Stimulated activated CD4-positive, alpha-beta T cell treated with anti-CD3 and anti-CD28 coated beads, Interleukin-4, amount 100 ng/mL, for 24 hours (primary cell): ENCODE measurements around the gene NME8.
"Not testable (repeated sequence)": the region's sequence is repeated elsewhere in the genome, so short reads cannot be mapped to it uniquely, and the experiment has no call there.

Source experiments
- DNase-seq: peaks from one replicate; pipeline ENCODE4 v3.0.0-alpha.2; 2020

NME8 gene, protein sequence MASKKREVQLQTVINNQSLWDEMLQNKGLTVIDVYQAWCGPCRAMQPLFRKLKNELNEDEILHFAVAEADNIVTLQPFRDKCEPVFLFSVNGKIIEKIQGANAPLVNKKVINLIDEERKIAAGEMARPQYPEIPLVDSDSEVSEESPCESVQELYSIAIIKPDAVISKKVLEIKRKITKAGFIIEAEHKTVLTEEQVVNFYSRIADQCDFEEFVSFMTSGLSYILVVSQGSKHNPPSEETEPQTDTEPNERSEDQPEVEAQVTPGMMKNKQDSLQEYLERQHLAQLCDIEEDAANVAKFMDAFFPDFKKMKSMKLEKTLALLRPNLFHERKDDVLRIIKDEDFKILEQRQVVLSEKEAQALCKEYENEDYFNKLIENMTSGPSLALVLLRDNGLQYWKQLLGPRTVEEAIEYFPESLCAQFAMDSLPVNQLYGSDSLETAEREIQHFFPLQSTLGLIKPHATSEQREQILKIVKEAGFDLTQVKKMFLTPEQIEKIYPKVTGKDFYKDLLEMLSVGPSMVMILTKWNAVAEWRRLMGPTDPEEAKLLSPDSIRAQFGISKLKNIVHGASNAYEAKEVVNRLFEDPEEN

DNA sequence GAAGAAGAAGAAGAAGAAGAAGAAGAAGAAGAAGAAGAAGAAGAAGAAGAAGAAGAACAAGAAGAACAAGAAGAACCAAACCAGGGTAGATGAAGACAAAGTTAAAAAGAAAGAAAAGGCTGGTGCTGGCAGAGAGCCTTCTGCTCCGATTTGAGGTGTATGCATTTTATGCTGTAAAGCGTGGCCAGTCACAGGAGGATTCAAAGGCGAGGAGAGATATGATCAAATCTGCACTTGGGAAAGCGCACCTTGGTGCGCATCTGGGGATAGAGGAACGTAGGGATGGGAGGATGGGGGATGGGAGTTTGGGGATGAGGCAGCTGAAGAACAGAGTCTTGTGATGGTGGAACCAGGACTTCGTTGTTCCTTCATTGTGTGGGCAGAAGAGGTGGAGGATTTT is at the start of gene NME8:
Gene NME8, plus strand, starts transcription at position 301 of the 400 bp plus-strand sequence. CDS start 1,670 bp downstream, outside the sequence.
- no peak for DNase-seq

DNA sequence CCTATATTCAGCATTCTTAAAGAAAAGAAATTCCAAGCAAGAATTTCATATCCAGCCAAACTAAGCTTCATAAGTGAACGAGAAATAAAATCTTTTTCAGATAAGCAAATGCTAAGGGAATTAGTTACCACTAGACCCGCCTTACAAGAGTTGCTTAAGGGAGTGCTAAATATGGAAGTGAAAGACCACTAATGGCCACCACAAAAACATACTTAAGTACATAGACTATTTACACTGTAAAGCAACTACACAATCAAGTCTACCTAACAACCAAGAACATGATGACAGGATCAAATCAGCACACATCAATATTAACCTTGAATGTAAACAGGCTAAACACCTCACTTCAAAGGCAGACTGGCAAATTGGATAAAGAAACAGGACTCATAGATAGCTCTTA is 42.2 kb upstream of the NME8 start:
- DNase-seq, result no peak

DNA sequence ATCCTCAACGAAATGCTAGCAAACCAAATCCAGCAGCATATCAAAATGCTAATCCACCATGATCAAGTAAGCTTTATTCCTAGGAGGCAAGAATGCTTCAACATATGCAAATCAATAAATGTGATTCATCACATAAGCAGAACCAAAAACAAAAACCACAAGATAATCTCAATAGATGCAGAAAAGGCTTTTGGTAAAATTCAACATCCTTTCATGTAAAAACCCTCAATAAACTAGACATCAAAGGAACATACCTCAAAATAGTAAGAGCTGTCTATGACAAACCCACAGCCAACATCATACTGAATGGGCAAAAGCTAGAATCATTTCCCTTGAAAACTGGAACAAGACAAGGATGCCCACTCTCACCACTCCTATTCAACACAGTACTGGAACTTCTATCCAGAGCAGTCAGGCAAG is 36.2 kb upstream of the NME8 start:
- not testable (repeated sequence) for DNase-seq

DNA sequence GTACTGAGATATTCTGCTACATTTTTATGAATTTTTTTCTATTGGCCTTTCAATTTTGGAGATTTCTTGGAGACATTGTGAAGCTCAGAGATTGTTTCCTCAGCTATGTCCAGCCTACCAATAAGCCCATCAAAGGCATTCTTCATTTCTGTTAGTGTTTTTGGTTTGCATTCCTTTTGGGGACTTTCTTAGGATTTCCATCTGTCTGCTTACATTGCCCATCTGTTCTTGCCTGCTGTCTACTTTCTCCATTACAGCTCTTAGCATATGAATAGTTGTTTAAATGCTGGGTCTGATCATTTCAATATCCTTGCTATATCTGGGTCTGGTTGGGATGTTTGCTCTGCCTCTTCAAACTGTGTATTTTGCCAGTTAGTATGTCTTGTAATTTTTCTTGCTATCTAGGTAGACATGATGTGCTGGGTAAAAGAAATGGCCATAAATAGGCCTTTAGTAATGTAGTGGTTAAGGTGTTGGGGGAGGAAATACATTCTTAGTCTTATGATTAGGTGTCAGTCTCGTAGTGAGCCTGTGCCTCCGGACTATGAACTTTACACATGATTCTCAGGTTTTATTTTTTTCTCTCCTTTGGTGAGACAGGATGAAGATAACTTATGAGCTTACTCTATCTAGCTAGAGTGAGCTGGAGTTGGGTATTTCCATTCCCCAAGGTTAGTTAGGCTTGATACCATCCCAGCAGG is 32.6 kb upstream of the NME8 start:
- DNase-seq, result no peak

DNA sequence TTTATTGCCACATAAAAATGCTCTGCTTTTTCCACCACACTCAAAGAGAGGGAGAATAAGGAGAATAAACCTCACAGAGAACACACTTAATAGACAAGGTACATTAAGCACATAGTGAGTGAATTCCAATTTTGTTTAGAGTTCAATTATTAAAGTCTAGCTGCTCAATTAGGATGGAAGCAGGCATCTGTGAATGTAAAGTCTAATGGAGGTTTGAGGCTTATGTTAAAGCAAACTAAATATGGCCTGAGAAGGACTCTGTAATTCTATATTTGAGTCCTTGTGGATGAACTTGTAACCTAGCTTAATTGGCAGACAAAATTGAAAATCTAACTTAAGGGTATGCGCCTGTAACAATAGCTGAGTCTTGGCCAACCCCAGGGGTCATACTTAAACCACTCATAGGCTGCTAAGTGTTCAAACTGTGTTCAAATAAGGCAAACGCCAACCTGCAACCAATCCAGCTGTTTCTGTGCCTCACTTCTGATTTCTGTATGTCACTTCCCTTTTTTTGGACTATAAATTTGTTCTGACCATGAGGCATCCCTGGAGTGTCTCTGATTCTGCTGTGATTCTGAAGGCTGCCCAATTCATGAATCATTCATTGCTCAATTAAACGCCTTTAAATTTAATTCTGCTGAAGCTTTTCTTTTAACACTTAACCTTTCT is 31.3 kb upstream of the NME8 start:
- no peak for DNase-seq

DNA sequence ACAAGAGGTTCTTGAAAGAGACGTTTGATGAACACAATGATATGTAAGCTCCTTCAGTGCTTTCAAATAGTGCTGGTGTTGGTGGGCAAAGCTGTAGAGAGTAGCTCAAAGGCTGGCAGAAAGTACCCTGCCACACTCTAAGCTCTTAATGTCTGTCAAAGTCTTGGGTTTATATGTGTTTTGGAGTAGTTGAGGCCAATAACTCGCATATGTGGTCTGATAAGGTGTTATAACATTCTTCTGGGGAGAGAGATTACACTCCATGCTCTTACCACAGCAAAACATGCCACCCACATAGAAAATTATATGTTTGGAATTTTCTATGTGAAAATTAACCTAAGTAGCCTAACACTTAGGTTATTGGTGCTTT is 30.8 kb upstream of the NME8 start:
- no peak for DNase-seq

DNA sequence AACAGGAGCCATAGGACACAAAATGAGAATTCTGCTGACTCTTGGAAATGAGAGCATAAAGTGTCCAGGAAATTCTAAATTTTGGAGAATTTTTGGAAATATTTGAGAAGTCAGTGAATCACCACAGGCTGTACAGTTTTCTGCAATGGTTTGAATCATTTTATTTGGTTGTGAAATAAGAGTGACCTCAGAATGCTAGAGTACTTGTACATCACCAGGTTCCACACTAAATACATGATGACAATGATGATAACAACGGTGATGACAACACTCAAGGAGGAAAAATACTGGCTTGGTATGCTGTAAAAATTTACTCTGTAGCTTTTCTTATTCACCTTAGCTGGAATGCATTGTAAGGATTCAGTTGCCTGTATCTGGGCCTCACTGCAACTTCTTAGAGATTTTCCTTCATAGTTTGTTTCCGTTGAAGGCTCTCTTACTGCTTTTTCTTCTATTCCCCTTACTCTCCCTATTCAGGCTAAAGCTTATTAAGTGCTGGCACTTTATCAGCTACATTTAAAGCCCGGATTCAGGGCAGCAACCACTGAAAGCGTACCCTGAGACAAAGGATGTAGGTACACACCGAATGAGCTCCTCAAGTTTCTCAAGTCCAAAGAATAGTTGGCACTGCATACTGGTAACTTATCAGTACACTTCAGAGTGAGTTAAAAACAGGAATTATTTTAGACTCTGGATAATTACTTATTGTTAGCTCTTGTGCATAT is 30.2 kb upstream of the NME8 start:
- no peak for DNase-seq

DNA sequence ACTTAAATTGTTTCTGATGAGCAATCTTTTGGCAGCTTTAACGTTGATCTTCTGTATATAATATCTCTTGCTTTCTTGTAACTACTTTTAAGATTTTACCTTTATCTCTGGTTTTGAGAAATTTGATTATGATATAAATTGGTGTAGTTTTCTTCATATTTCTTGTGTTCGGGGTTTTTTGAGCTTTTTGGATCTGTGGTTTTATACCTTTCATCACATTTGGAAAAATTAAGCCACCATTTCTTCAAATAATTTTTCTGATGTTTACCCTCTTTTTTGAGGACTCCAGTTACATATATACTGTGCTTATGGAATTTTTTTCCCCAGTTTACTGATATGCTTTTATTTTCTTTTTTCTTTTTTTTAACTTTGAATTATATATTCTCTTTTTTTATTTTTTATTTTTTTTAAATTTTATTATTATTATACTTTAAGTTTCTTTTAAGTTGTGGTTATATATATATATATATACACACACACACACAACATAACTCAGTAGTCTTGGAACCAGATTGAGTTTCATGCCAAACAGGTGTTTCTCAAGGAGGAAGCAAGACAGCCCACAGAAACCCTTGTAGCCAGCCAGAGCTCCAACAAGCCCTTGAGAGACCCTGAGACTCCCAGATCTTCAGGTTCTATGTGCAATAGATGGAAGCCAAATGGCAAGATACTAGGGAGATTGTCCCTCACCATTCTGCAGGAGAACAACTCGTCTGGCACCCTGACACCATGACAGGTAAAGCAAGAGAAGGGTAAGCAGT is 27.5 kb upstream of the NME8 start:
- no peak for DNase-seq

DNA sequence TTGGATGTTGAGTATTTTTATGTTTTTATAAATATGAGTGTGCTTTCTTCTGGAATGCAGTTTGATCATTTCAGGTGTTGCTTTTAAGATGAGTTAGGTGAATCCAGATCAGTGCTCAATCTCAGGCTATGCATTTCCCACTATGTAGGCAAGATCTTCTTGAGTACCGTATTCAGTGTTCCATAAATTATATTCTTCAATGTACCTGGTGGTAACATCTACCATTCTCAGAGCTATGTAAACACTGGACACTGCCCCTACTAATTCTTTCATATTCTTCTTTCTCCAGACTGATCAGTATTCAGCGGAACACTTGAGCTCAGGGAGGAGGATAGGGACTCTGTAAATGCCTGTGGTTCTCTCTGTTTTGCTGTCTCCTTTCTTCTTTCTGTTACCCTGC is 25.5 kb upstream of the NME8 start:
- DNase-seq, result no peak

DNA sequence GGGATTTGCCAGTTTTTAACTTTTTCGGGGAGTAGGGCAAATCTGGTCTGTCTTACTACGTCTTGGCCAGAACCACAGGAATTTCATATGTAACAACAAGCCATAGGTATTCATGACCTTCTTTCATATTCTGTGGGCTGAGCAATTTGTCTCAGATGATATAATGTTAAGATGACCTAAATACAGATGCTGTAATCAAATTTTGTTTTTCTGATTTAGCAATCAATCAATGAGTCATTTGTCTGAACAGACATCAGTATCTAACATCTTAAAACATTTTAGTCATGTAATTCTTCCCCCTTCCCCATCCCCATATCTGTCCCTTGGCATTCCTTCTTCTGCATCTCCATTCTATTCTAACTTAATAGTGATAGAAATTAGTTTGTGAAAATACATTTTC is 24.8 kb upstream of the NME8 start:
- no peak for DNase-seq

DNA sequence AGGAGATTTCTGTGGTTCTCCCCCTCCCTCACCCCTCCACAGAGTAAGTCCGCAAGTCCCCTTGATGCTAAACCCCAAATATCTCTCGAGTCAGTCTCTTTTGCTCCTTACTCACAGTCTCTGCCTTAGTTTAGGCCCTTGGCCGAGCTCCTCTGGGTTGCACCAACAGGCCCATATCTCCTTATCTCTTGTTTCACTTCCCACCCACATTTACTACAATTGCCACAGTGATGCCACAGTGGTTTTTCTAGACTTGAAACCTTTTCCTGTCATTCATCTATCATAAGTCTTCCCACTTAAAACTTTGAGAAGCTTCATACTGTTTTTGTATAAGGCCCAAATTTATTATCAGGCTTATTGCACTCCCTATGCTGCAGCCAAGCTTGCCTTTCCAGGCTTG is 23.4 kb upstream of the NME8 start:
- no peak for DNase-seq

DNA sequence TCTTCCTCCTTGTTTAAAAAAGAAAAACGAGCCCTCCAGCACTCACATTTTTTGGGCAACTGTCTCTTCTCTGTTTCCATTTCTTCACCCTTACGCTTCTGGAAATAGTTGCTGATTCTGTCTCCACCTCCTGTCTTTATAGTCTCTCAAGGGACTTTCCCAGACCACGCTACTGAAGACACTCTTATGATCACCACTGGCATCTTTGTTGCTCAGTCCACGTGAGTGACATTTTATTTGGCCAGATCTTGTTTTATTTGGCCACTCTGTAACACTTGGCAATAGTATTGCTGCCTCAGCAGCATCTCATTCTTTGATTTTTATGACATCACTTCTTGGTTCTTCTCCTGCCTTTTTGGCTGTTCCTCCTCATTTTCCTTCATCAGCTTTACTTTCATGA is 21.6 kb upstream of the NME8 start:
- DNase-seq, result no peak

DNA sequence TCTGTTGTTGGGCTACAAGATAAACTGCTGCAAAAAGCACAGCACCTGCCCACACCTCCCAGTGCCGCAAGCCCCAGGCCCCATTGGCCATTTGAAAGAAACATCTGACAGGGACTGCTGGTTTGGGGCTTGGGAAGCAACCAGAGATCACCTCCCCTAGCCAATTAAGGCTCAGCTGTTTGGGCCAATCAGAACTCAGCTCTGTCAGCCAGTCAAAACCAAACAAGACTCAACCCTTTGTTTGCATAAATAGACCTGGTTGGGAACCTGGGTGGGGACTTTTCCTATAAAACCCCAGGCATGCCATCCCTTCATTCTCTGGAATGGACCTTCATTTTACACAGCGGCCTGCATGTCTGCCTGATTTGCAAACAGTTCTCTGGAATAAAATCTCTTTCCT is 17.2 kb upstream of the NME8 start:
- no peak for DNase-seq

DNA sequence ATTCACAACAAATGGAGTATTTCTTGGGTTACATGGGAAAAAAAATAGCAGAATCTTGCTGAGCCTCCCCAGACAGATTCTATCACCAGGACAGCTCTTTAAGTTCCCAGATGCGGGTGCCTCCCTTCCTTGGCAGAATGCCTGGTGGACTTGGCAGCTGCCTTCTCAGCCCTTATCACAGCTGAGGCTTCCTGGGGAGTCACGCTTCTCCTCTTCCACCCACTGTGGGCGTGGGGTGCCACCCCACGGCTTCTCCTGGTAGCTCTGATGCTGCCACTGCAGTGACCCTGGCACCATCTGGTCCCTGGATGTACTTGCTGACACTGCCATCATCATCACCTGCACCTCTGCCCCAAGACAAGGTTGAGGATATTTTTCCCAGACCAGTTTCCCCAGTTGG is 16.2 kb upstream of the NME8 start:
- DNase-seq, result no peak

DNA sequence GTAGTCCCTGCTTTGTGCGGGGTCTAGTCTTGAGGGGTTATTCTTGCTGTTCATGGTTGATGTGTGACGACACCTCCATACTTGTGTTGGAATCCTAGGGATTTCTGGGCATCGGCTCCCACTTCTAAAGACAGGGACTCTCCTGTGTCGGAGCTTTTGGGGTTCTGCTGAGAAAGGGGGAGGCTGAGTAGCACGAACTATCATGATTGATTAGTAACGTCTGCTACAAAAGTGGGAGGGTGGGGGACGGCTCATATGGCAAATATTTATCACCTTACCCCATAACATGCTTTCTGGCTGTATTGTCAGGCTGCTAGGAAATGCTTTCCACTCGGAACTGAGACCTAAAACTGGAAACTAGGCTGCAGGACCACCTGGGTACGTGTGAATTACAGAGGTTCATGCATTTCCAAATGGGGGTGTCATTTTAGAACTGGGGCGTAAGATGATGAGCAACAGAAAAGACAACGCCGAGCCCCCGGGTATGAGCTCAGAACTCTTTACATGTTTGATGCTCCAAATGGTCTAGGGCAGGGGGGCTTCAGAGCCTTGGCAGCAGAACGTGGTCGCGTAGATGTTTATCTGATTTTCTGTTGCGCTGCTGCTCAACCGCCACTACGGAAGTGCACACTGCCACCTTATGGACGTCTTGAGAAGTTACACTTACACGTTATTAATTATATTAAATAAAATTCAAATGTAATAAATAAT is 15.1 kb upstream of the NME8 start:
- DNase-seq, result peak; percentile 43

DNA sequence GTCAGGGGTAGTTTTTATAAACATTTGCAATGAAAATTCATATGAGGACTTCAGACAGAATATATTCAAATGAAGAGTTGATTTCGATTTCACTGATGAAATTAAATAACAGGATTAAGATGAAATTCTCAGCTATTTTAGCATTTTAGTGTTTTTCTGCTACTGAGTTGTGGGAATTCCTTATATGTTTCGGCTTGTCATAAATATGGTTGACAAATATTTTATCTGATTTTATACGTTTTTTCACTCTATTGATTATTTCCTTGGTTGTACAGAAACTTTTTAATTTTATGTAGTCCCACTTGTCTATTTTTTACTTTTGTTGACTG is 14.6 kb upstream of the NME8 start:
- DNase-seq, result no peak

DNA sequence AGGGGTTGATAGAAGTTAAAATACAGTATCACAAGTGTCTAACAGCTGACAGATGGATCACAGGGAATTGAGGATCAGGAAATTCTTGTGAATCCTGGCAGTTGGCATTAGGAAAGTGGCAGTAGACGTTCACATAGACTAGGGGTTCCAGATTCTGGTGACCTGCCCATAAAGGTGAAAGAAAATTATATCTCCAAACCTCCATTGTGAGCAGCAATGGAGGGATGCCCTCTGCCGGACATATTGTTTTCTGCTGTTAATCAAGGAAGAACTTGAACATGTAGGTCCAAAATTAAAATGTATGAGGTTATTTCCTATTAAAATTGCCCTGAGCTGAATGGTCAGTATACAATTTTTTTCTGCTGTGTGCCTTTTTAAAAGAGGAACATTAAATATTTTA is 5.1 kb downstream of the NME8 start:
- DNase-seq, result no peak

DNA sequence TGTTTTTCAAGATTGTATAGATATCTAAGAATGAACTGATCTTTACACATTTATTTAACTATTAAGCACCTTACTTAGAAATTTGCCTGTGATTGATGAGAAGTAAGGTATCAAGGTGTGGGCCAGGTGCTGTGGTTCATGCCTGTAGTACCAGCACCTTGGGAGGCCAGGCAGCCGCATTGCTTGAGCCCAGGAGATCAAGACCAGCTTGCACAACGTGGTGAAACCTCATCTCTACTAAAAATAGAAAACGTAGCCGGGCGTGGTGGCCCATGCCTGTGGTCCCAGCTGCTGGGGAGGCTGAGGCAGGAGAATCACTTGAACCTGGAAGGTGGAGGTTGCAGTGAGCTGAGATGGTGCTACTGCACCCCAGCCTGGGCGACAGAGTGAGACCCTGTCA is 33.7 kb downstream of the NME8 start:
- no peak for DNase-seq

DNA sequence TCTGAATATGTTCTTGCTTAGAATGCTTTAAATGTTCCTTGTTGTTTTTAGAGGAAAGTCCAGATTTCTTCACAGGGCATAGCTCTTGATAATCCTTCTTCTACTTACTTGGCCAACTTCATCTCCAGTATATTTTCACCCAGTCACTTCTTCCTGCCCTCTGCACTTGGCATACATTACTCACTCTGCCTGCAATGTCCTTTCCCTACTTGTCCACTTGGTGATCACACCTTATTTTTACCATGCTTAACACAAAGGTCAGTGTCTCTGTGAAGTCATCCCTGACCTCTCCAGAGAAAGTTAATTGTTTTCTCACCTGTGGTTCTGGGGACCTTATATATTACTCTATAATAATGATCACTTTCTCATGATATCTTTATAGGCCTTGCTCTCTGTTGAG is 45.0 kb downstream of the NME8 start:
- DNase-seq, result no peak

DNA sequence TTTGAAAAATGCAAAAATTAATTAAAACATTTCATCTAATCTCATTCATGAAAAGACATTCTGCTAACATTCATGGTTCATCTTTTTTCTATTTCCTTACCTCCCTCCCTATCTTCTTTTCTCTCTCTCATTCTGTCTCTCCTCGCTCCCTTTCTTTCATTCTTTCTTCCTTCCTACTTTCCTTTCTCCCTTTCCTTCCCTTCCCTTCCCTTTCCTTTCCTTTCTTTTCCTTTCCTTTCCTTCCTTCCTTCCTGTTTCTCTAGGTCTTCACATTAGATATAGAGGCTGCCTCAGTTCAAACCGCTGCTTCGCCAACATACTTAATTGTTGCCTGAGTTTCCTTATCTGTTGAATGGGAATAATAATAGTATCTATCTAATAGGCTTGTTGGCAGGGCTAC is 46.3 kb downstream of the NME8 start:
- no peak for DNase-seq

DNA sequence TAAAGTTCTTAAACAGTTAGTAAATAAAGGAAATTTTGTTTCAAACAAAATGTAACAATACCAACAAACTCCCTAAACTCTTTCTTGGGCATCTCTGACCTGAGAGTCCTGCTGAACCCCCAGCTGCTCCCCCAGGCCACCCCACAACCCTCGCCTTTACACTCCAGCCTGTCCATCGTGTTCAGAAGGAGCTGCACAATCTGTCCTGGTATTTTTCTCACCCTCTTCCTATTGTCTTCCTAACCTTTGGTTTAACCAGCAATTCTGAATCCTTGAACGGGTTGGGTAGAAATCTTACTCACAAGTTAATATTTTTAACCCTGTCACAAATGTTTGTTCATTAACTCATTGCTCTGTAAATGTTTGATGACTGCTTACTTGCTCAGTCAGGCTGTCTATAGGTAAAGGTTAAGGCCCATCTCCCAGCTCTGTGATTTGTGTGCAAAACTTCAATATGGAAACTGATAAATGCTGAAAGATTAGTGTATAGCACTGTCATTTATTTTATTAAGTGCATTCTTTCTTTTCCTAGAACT is 51.4 kb downstream of the NME8 start:
- DNase-seq, result no peak
